HepG2 (cell line): ENCODE data around the gene IL22RA1. TPM values are rescaled to one million over a fixed set of nuclear protein-coding genes. Genes with fewer than 3 reads are reported as not detected.
A peak's percentile ranks its signal among the peaks of the same experiment; 100 is the strongest.

ENCODE experiments used
- BCL6 ChIP-seq: IDR thresholded peaks from 2 replicates; pipeline ENCODE4 v1.6.1; 2016; ENCODE audit warnings: missing genetic modification reagents, missing compliant biosample characterization
- ETV6 ChIP-seq: sonication (generic); formaldehyde crosslinking; conservative IDR thresholded peaks from 2 replicates; pipeline ENCODE4 v1.4.0; 2020; ENCODE audit warnings: missing genetic modification reagents
- FOXO1 ChIP-seq: sonication (generic); formaldehyde crosslinking; IDR thresholded peaks from 2 replicates; pipeline ENCODE4 v1.4.0; 2020; ENCODE audit warnings: missing genetic modification reagents
- GATAD1 ChIP-seq: IDR thresholded peaks from 2 replicates; pipeline ENCODE4 v1.6.1; 2016; ENCODE audit warnings: missing genetic modification reagents, missing compliant biosample characterization
- GFI1 ChIP-seq: sonication (generic); formaldehyde crosslinking; IDR thresholded peaks from 2 replicates; pipeline ENCODE4 v1.5.0; 2020; ENCODE audit warnings: missing genetic modification reagents, mild to moderate bottlenecking, borderline replicate concordance
- GPN1 ChIP-seq: sonication (generic); formaldehyde crosslinking; IDR thresholded peaks from 2 replicates; pipeline ENCODE4 v1.5.1; 2020; ENCODE audit warnings: missing genetic modification reagents, borderline replicate concordance
- HNRNPUL1 ChIP-seq: fragments of 200-400 bp; formaldehyde crosslinking; IDR thresholded peaks from 2 replicates; pipeline ENCODE4 v1.6.1; 2017; ENCODE audit warnings: low read depth, mild to moderate bottlenecking, low read length, moderate library complexity
- KLF16 ChIP-seq, 2 experiments: sonication (generic) in 1 of 2; formaldehyde crosslinking in 1 of 2; IDR thresholded peaks; 2 replicates each; pipeline versions ENCODE4 v1.6.1 to v1.8.0; 2016 to 2023; ENCODE audit warnings: missing genetic modification reagents in 2 of 2, missing compliant biosample characterization in 1 of 2
- LCORL ChIP-seq, 2 experiments: fragments of 450-650 bp in 1 of 2; sonication (generic) in 1 of 2; formaldehyde crosslinking in 1 of 2; IDR thresholded peaks; 2 replicates each; pipeline versions ENCODE4 v1.5.0 to v1.6.1; 2017 to 2020; ENCODE audit warnings: antibody characterized with exemption in 1 of 2, missing genetic modification reagents in 1 of 2
- MEIS1 ChIP-seq: sonication (generic); formaldehyde crosslinking; IDR thresholded peaks from 2 replicates; pipeline ENCODE4 v1.9.0; 2021; ENCODE audit warnings: mild to moderate bottlenecking, missing genetic modification reagents, moderate library complexity, borderline replicate concordance
- MIXL1 ChIP-seq: IDR thresholded peaks from 2 replicates; pipeline ENCODE4 v1.6.1; 2016
- MLLT10 ChIP-seq: sonication (generic); formaldehyde crosslinking; IDR thresholded peaks from 2 replicates; pipeline ENCODE4 v1.4.0; 2020; ENCODE audit warnings: missing genetic modification reagents
- PRDM15 ChIP-seq: sonication (generic); formaldehyde crosslinking; IDR thresholded peaks from 2 replicates; pipeline ENCODE4 v1.4.0; 2020; ENCODE audit warnings: missing genetic modification reagents
- RARG ChIP-seq: sonication (generic); formaldehyde crosslinking; IDR thresholded peaks from 2 replicates; pipeline ENCODE4 v1.4.0; 2020; ENCODE audit warnings: low read depth, mild to moderate bottlenecking, missing genetic modification reagents
- REXO4 ChIP-seq: sonication (generic); formaldehyde crosslinking; IDR thresholded peaks from 2 replicates; pipeline ENCODE4 v1.8.0; 2022; ENCODE audit warnings: missing genetic modification reagents, mild to moderate bottlenecking, borderline replicate concordance
- TP53 ChIP-seq: sonication (generic); formaldehyde crosslinking; conservative IDR thresholded peaks from 2 replicates; pipeline ENCODE4 v1.4.0; 2020; ENCODE audit warnings: missing genetic modification reagents
- ZNF296 ChIP-seq: sonication (generic); formaldehyde crosslinking; conservative IDR thresholded peaks from 2 replicates; pipeline ENCODE4 v1.5.0; 2020; ENCODE audit warnings: mild to moderate bottlenecking, missing genetic modification reagents
- ZNF441 ChIP-seq: sonication (generic); formaldehyde crosslinking; IDR thresholded peaks from 2 replicates; pipeline ENCODE4 v1.7.0; 2021; ENCODE audit warnings: missing genetic modification reagents, borderline replicate concordance
- ZNF451 ChIP-seq: sonication (generic); formaldehyde crosslinking; IDR thresholded peaks from 2 replicates; pipeline ENCODE4 v1.5.0; 2020; ENCODE audit warnings: mild to moderate bottlenecking, missing genetic modification reagents
- ZSCAN25 ChIP-seq: sonication (generic); formaldehyde crosslinking; IDR thresholded peaks from 2 replicates; pipeline ENCODE4 v1.8.0; 2022; ENCODE audit warnings: mild to moderate bottlenecking, missing genetic modification reagents
- polyA plus RNA-seq, 8 experiments: library from polyadenylated mRNA; depleted of rRNA in 3 of 8; stranded (reverse) in 7 of 8; unstranded in 1 of 8; fragments of >200 nt; fragmentation: Illumina TruSeq in 4 of 8; extraction: Trizol in 4 of 8; gene quantifications; 2 replicates each; pipeline versions ENCODE4 v1.2.1 to v1.2.3, GENCODE V29; 2011 to 2016; ENCODE audit warnings: low read depth in 4 of 8, missing spikeins in 1 of 8, mixed read lengths in 1 of 8; ENCODE audit not compliant: insufficient read depth in 1 of 8
- total RNA-seq, 5 experiments: library from RNA; depleted of rRNA; stranded (reverse); fragments of >200 nt; fragmentation: Illumina TruSeq; extraction: Trizol; gene quantifications; 2 replicates each; pipeline ENCODE4 v1.2.3, GENCODE V29; 2016; ENCODE audit warnings: low read depth in 1 of 5
- TF ChIP-seq, protein P1 (sequence below): sonication (generic); formaldehyde crosslinking; conservative IDR thresholded peaks from 2 replicates; pipeline ENCODE4 v1.4.0; 2020; ENCODE audit warnings: missing genetic modification reagents
- TF ChIP-seq, protein P2 (sequence below): sonication (generic); formaldehyde crosslinking; IDR thresholded peaks from 2 replicates; pipeline ENCODE4 v1.5.1; 2020; ENCODE audit warnings: missing genetic modification reagents, mild to moderate bottlenecking, borderline replicate concordance
- TF ChIP-seq, protein P3 (sequence below): IDR thresholded peaks from 2 replicates; pipeline ENCODE4 v1.6.1; 2016; ENCODE audit warnings: low read depth

IL22RA1 gene
- total and polyA plus RNA-seq, 2 of the 13 experiments (the other 11 are each of a cell fraction or from before 2014, with no cell fraction given) = 4.4 to 10.2 TPM

- TF ChIP-seq FOXO1 (peak; percentile 94), ZSCAN25 (CRISPR knock-in tag) (peak; percentile 82), LCORL (IDR thresholded peaks at IDR 0.05) (no peak), LCORL (CRISPR knock-in tag; IDR thresholded peaks at IDR 0.05) (0 out of 2 replicates have a peak, but pooled peaks have one; percentile 16), ETV6 (no peak), MLLT10 (CRISPR knock-in tag) (no peak), KLF16 (CRISPR knock-in tag; IDR thresholded peaks at IDR 0.05) (0 out of 4 replicates have a peak, but pooled peaks of 1 of the 2 experiments have one; percentile 20), MIXL1 (peak; percentile 84), ZNF296 (CRISPR knock-in tag) (no peak), ZNF451 (CRISPR knock-in tag) (no peak), GPN1 (CRISPR knock-in tag) (no peak), GATAD1 (peak; percentile 55), ZNF441 (CRISPR knock-in tag) (no peak), MEIS1 (CRISPR knock-in tag) (peak; percentile 61; the same call in 1 of the 2 replicates), TP53 (no peak), BCL6 (CRISPR knock-in tag) (peak; percentile 78), REXO4 (no peak), PRDM15 (CRISPR knock-in tag) (no peak), HNRNPUL1 (no peak), RARG (CRISPR knock-in tag) (no peak), GFI1 (CRISPR knock-in tag) (no peak; the same call in 1 of the 2 replicates)
- TF ChIP-seq, protein P1, sequence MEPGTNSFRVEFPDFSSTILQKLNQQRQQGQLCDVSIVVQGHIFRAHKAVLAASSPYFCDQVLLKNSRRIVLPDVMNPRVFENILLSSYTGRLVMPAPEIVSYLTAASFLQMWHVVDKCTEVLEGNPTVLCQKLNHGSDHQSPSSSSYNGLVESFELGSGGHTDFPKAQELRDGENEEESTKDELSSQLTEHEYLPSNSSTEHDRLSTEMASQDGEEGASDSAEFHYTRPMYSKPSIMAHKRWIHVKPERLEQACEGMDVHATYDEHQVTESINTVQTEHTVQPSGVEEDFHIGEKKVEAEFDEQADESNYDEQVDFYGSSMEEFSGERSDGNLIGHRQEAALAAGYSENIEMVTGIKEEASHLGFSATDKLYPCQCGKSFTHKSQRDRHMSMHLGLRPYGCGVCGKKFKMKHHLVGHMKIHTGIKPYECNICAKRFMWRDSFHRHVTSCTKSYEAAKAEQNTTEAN = no peak
- TF ChIP-seq, protein P2, sequence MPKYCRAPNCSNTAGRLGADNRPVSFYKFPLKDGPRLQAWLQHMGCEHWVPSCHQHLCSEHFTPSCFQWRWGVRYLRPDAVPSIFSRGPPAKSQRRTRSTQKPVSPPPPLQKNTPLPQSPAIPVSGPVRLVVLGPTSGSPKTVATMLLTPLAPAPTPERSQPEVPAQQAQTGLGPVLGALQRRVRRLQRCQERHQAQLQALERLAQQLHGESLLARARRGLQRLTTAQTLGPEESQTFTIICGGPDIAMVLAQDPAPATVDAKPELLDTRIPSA (CRISPR knock-in tag) = no peak
- TF ChIP-seq, protein P3, sequence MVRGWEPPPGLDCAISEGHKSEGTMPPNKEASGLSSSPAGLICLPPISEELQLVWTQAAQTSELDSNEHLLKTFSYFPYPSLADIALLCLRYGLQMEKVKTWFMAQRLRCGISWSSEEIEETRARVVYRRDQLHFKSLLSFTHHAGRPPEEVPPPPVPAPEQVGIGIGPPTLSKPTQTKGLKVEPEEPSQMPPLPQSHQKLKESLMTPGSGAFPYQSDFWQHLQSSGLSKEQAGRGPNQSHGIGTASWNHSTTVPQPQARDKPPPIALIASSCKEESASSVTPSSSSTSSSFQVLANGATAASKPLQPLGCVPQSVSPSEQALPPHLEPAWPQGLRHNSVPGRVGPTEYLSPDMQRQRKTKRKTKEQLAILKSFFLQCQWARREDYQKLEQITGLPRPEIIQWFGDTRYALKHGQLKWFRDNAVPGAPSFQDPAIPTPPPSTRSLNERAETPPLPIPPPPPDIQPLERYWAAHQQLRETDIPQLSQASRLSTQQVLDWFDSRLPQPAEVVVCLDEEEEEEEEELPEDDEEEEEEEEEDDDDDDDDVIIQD (CRISPR knock-in tag) = no peak
These were observed 24.3 kb downstream of the IL22RA1 start (continued) for GRCh38 chr1:24118410-24119242.
